T-helper 1 cell treated with Interleukin-12 subunit alpha and Interleukin-12 subunit beta and Interleukin-4 antibody, amounts not matched to agents 30 ng/mL and 1 ng/mL, for 36 hours (primary cell): ENCODE data around the gene CATSPER3. TPM values are rescaled to one million over a fixed set of nuclear protein-coding genes. Genes with fewer than 3 reads are reported as not detected.
"Not testable (repeated sequence)": the region's sequence is repeated elsewhere in the genome, so short reads cannot be mapped to it uniquely, and the experiment has no call there.

Experiments
- intact Hi-C: fragments of 100-400 bp; cut with micrococcal nuclease; formaldehyde crosslinking; loops from one replicate; pipeline ENCODE4 v1.15.1; 2024
- total RNA-seq: library from RNA; stranded (reverse); gene quantifications from 2 replicates; pipeline ENCODE4 v1.2.3, GENCODE V29; 2022

The CATSPER3 gene
- total RNA-seq, 1 donor from 2014 or later: 1.5 TPM

GRCh38 chr5:134969166-134969565, 1.5 kb downstream of the CATSPER3 start:
- intact Hi-C loops: no loop called here

GRCh38 chr5:134975078-134975715, 7.5 kb downstream of the CATSPER3 start:
- intact Hi-C loops: no loop called here

- intact Hi-C loops: no loop called here
These were observed 8.1 kb downstream of the CATSPER3 start for GRCh38 chr5:134975843-134976242.

- intact Hi-C loops: no loop called here
These were observed 9.1 kb downstream of the CATSPER3 start for GRCh38 chr5:134976841-134977240.

GRCh38 chr5:134979416-134979815, 11.7 kb downstream of the CATSPER3 start:
- intact Hi-C loops: no loop called here

GRCh38 chr5:134982230-134982629, 14.5 kb downstream of the CATSPER3 start:
- intact Hi-C loops: no loop called here

- intact Hi-C loops: no loop called here
These were observed 21.6 kb downstream of the CATSPER3 start for GRCh38 chr5:134989266-134989830.

- intact Hi-C loops: not testable (repeated sequence)
These were observed 22.5 kb downstream of the CATSPER3 start for GRCh38 chr5:134990183-134990582.

- intact Hi-C loops: no loop called here
These were observed 24.4 kb downstream of the CATSPER3 start for GRCh38 chr5:134992148-134992547.

GRCh38 chr5:134993161-134993560, 25.5 kb downstream of the CATSPER3 start:
- intact Hi-C loops: no loop called here

- intact Hi-C loops: no loop called here
These were observed 27.0 kb downstream of the CATSPER3 start for GRCh38 chr5:134994560-134995156.

GRCh38 chr5:134995850-134996402, 28.2 kb downstream of the CATSPER3 start:
- intact Hi-C loops: no loop called here

- intact Hi-C loops: no loop called here
These were observed 29.3 kb downstream of the CATSPER3 start for GRCh38 chr5:134997015-134997414.

- intact Hi-C loops: not testable (repeated sequence)
These were observed 30.4 kb downstream of the CATSPER3 start for GRCh38 chr5:134998068-134998467.

GRCh38 chr5:135004376-135004775, 36.7 kb downstream of the CATSPER3 start:
- intact Hi-C loops: no loop called here

GRCh38 chr5:135005076-135005475, 37.4 kb downstream of the CATSPER3 start:
- intact Hi-C loops: no loop called here

GRCh38 chr5:135007305-135007704, 39.6 kb downstream of the CATSPER3 start:
- intact Hi-C loops: no loop called here

GRCh38 chr5:135007749-135008363, 40.1 kb downstream of the CATSPER3 start:
- intact Hi-C loops: no loop called here

GRCh38 chr5:135008556-135008955, 40.8 kb downstream of the CATSPER3 start:
- intact Hi-C loops: no loop called here

- intact Hi-C loops: no loop called here
These were observed 41.5 kb downstream of the CATSPER3 start for GRCh38 chr5:135008981-135009735.

GRCh38 chr5:135009736-135010501, 42.2 kb downstream of the CATSPER3 start:
- intact Hi-C loops: no loop called here
